T-cell (primary cell): ENCODE measurements around the gene AKR1D1. TPM values are rescaled to one million over a fixed set of nuclear protein-coding genes. Genes with fewer than 3 reads are reported as not detected.

ENCODE experiments used
- ATAC-seq, 4 experiments: fragments of 200-7000 bp in 3 of 4; fragments of 150-1000 bp in 1 of 4; cut with Tn5 transposase; replicated peaks in 1 of 4; 1 replicate in 3 of 4; 2 replicates in 1 of 4; pipeline ENCODE4 v1.10.0; 2021; ENCODE audit warnings: moderate library complexity in 3 of 4, mild to moderate bottlenecking in 2 of 4, moderate number of reproducible peaks in 1 of 4
- CTCF ChIA-PET, 2 donors: fragments of 300-600 bp; sonication (Branson Sonifier 250); formaldehyde crosslinking; loops; one replicate each; lab custom pipeline; 2022; ENCODE audit warnings: antibody characterized with exemption in 2 of 2; lab: Charles Lee
- POLR2A ChIA-PET, 2 donors: fragments of 300-600 bp; sonication (Branson Sonifier 250); formaldehyde crosslinking; loops; one replicate each; lab custom pipeline; 2022; ENCODE audit warnings: antibody characterized with exemption in 2 of 2; lab: Charles Lee
- DNase-seq, 35 experiments: peaks; one replicate each; pipeline versions ENCODE4 v3.0.0 to v3.0.0-alpha.2; 2013 to 2023
- H3K27ac ChIP-seq: one replicate; pipeline ENCODE4 v1.5.1; 2013; ENCODE audit warnings: low read length
- H3K27me3 ChIP-seq, 2 experiments: replicated peaks in 1 of 2; 1 replicate in 1 of 2; 2 replicates in 1 of 2; pipeline versions ENCODE4 v1.6.1 to v1.7.0; 2013; ENCODE audit warnings: low read length in 1 of 2, mixed read lengths in 1 of 2; ENCODE audit not compliant: control insufficient read depth in 2 of 2, insufficient read depth in 2 of 2; ENCODE audit errors: extremely low read depth in 1 of 2
- H3K36me3 ChIP-seq, 2 donors: 1 replicate in 1 of 2; 2 replicates in 1 of 2; pipeline versions ENCODE4 v1.6.1 to v1.7.0; 2013; ENCODE audit warnings: low read length in 1 of 2; ENCODE audit not compliant: control insufficient read depth in 2 of 2, insufficient read depth in 1 of 2; ENCODE audit errors: extremely low read depth in 1 of 2
- H3K4me1 ChIP-seq, 2 experiments: 1 replicate in 1 of 2; 2 replicates in 1 of 2; pipeline versions ENCODE4 v1.6.1 to v1.7.0; 2013; ENCODE audit warnings: low read length in 2 of 2, mixed read lengths in 1 of 2; ENCODE audit not compliant: insufficient read depth in 2 of 2, control insufficient read depth in 1 of 2; ENCODE audit errors: extremely low read depth in 1 of 2
- H3K4me3 ChIP-seq, 2 donors: 1 replicate in 1 of 2; 2 replicates in 1 of 2; pipeline versions ENCODE4 v1.5.1 to v1.7.0; 2013; ENCODE audit warnings: mild to moderate bottlenecking in 2 of 2, low read length in 1 of 2, moderate library complexity in 1 of 2; ENCODE audit not compliant: control insufficient read depth in 1 of 2; ENCODE audit errors: extremely low read depth in 1 of 2
- H3K9me3 ChIP-seq: 2 replicates; pipeline ENCODE4 v1.7.0; 2013
- H3K27ac Mint-ChIP-seq, 2 donors: one replicate each; pipeline ENCODE4 v1.8.0; 2020 to 2021; ENCODE audit warnings: mild to moderate bottlenecking in 2 of 2, mixed read lengths in 2 of 2
- H3K27me3 Mint-ChIP-seq, 2 donors: one replicate each; pipeline ENCODE4 v1.8.0; 2021 to 2022; ENCODE audit warnings: mixed read lengths in 2 of 2
- H3K36me3 Mint-ChIP-seq: one replicate; pipeline ENCODE4 v1.8.0; 2021; ENCODE audit warnings: mixed read lengths
- H3K4me1 Mint-ChIP-seq, 3 donors: one replicate each; pipeline ENCODE4 v1.8.0; 2020 to 2022; ENCODE audit warnings: mixed read lengths in 3 of 3, mild to moderate bottlenecking in 1 of 3
- H3K4me3 Mint-ChIP-seq, 3 donors: one replicate each; pipeline ENCODE4 v1.8.0; 2020 to 2022; ENCODE audit warnings: mild to moderate bottlenecking in 3 of 3, mixed read lengths in 3 of 3, moderate library complexity in 3 of 3
- H3K9me3 Mint-ChIP-seq, 3 donors: one replicate each; pipeline ENCODE4 v1.8.0; 2020 to 2022; ENCODE audit warnings: mixed read lengths in 3 of 3
- WGBS: methylation state at CpG from one replicate; pipeline ENCODE4 v1.1.5; 2013; ENCODE audit warnings: missing lambda C conversion rate; ENCODE audit not compliant: insufficient coverage; 5-methylcytosine and 5-hydroxymethylcytosine counted together
- total RNA-seq, 35 experiments: library from RNA in 6 of 35; stranded (reverse) in 6 of 35; fragments of 120-200 nt in 1 of 35; gene quantifications; one replicate each; pipeline versions ENCODE4 v1.2.1 to v1.2.4 and lab custom pipeline; 2013 to 2026

Gene AKR1D1
- total RNA-seq, 5 donors from 2014 or later (not counting 1 experiment from before 2014, with no cell fraction given) = 0.20 TPM; not detected in 4

DNA sequence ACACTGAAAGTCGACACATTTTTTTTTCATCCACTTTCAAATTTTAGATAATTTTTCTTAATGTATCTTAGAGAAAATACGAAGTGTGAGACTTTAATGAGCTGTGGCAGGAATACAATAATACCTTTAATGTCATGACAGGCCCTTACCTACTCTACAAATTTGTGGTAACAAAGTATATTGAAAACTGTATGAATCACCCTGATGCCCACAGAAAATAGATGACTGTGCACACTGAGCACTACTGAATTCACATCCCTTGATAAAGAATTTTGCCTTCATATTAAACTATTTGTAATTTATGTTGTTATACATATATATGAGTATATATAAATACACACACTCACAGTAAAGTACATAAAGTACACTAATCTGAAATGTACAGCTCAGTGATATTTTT lies 51.7 kb downstream of the AKR1D1 start:
- CTCF ChIA-PET = no interaction called here
- H3K4me3 Mint-ChIP-seq = no peak overlapping the region
- H3K4me1 Mint-ChIP-seq = no peaks in the 10 kb centered on the region
- WGBS = no CpG with 5 or more reads among the region's 2 CpGs
- Histone ChIP-seq H3K27me3 (no peaks in the 10 kb centered on the region), H3K4me1 (no peaks in the 10 kb centered on the region), H3K4me3 (no peak overlapping the region), H3K27ac (no peak overlapping the region), H3K9me3 (no peaks in the 10 kb centered on the region), H3K36me3 (no peaks in the 10 kb centered on the region)
- POLR2A ChIA-PET = interaction anchor here in 1 of 2 donors (0.5 kb wide), 1 partner anchor 442 kb away, joined by 5 read pairs; no protein-coding TSS in a partner anchor
- DNase-seq = no peak
- no peaks in the 10 kb centered on the region for H3K36me3 Mint-ChIP-seq
- ATAC-seq = no peak
- H3K27me3 Mint-ChIP-seq = peaks cover 0 to 1% of the 10 kb centered on the region in 2 donors
- H3K9me3 Mint-ChIP-seq = no peaks in the 10 kb centered on the region
- no peak overlapping the region for H3K27ac Mint-ChIP-seq

DNA sequence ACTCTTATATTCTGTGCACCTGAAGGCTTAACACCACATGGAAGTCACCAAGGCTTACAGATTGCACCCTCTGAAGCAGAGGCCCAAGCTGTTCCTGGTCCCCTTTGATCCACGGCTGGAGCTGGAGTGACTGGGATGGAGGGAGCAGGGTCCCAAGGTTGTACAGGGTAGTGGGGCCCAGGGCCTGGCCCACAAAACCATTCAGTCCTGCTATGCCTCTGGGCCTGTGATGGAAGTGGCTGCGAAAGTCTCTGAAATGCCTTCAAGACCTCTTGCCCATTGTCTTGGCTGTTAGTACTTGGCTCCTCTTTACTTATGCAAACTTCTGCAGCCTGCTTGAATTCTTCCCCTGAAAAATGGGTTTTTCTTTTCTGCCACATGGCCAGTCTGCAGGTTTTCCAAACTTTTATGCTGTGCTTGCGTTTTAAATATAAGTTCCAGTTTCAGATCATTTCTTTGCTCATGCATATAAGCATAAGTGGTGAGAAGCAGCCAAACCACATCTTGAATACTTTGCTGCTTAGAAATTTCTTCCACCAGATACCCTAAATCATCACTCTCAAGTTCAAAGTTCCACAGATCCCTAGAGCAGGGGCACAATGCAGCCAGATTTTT lies 53.4 kb downstream of the AKR1D1 start:
- no peaks in the 10 kb centered on the region for H3K4me1 ChIP-seq
- H3K27ac ChIP-seq = no peak overlapping the region
- peaks cover 0 to 3% of the 10 kb centered on the region in 2 donors for H3K27me3 Mint-ChIP-seq
- WGBS = 93% methylated on average over 2 of the region's 3 CpGs
- DNase-seq = no peak
- no peaks in the 10 kb centered on the region for H3K27me3 ChIP-seq
- no peaks in the 10 kb centered on the region for H3K36me3 ChIP-seq
- POLR2A ChIA-PET = no interaction called here
- H3K9me3 Mint-ChIP-seq = no peaks in the 10 kb centered on the region
- H3K4me3 Mint-ChIP-seq = no peak overlapping the region
- no peaks in the 10 kb centered on the region for H3K4me1 Mint-ChIP-seq
- H3K36me3 Mint-ChIP-seq = no peaks in the 10 kb centered on the region
- no peak for ATAC-seq
- no peaks in the 10 kb centered on the region for H3K9me3 ChIP-seq
- H3K4me3 ChIP-seq = no peak overlapping the region
- H3K27ac Mint-ChIP-seq = no peak overlapping the region
- CTCF ChIA-PET = no interaction called here

DNA sequence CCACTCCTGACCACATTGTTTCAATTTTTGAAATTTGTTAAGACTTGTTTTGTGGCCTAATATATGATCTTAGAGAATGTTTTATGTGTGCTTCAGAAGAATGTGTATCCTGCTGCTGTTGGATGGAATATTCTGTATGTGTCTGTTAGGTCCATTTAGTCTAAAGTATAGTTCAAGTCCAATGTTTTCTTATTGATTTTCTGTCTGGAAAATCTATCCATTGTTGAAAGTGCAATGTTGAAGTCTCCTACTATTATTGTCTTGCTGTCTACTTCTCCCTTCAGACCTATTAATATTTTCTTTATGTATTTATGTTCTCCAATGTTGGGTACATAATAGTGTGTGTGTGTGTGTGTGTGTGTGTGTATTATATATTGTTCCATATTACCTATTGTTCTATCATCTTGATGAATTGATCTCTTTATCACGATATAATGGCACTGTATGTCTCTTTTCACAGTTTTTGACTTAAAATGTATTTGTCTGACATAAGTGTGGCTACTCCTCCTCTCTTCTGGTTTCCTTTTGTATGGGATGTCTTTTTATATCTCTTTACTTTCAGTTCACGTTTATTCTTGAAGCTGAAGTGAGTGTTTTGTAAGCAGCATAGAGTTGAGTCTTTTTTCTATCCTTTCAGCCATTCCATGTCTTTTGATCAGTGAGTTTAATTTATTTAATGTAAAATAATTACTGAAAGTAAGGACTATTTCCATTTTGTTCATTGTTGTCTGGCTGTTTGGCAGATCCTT lies 61.3 kb downstream of the AKR1D1 start:
- ATAC-seq (no peak), DNase-seq (no peak)
- H3K27ac ChIP-seq = no peak overlapping the region
- no peaks in the 10 kb centered on the region for H3K36me3 ChIP-seq
- Mint-ChIP-seq H3K27ac (no peak overlapping the region), H3K9me3 (no peaks in the 10 kb centered on the region), H3K27me3 (peaks cover 6 to 18% of the 10 kb centered on the region in 2 donors), H3K4me3 (no peak overlapping the region), H3K4me1 (no peaks in the 10 kb centered on the region), H3K36me3 (no peaks in the 10 kb centered on the region)
- POLR2A ChIA-PET = no interaction called here
- no peaks in the 10 kb centered on the region for H3K4me1 ChIP-seq
- no peaks in the 10 kb centered on the region for H3K27me3 ChIP-seq
- CTCF ChIA-PET = no interaction called here
- H3K4me3 ChIP-seq = no peak overlapping the region
- no CpG with 5 or more reads among the region's 2 CpGs for WGBS
- no peaks in the 10 kb centered on the region for H3K9me3 ChIP-seq

DNA sequence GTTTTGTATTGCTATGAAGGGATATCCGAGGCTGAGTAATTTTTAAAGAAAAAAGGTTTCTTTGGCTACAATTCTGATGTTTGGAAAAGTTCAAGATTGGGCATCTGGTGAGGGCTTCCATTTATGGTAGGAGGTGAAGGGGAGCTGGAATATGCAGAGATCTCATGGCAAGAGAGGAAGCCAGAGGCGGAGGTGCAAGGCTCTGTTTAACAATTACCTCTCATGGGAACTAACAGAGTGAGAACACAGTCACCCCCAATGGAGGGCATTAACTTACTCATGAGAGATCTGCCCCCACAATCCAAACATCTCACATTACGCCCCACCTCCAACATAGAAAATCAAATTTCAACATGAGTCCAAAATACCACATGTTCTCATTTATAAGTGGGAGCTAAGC lies 62.0 kb downstream of the AKR1D1 start:
- Histone ChIP-seq H3K4me1 (no peaks in the 10 kb centered on the region), H3K4me3 (no peak overlapping the region), H3K27me3 (no peaks in the 10 kb centered on the region), H3K9me3 (no peaks in the 10 kb centered on the region), H3K36me3 (no peaks in the 10 kb centered on the region), H3K27ac (no peak overlapping the region)
- no peaks in the 10 kb centered on the region for H3K9me3 Mint-ChIP-seq
- 100% methylated on average over 1 of the region's 3 CpGs for WGBS
- no peaks in the 10 kb centered on the region for H3K36me3 Mint-ChIP-seq
- H3K27me3 Mint-ChIP-seq = peaks cover 6 to 15% of the 10 kb centered on the region in 2 donors
- no peak overlapping the region for H3K4me3 Mint-ChIP-seq
- DNase-seq (no peak), ATAC-seq (no peak)
- ChIA-PET CTCF (no interaction called here), POLR2A (interaction anchor here in 1 of 2 donors (0.6 kb wide), 1 partner anchor 77 kb away, joined by 3 read pairs; no protein-coding TSS in a partner anchor)
- H3K4me1 Mint-ChIP-seq = no peaks in the 10 kb centered on the region
- H3K27ac Mint-ChIP-seq = no peak overlapping the region

- no peaks in the 10 kb centered on the region for H3K36me3 ChIP-seq
- Mint-ChIP-seq H3K4me3 (no peak overlapping the region), H3K27ac (no peak overlapping the region), H3K36me3 (no peaks in the 10 kb centered on the region), H3K9me3 (no peaks in the 10 kb centered on the region), H3K4me1 (peaks cover 7 to 8% (median 7%) of the 10 kb centered on the region in 3 donors), H3K27me3 (peaks cover 24 to 26% of the 10 kb centered on the region in 2 donors)
- ATAC-seq (no peak), DNase-seq (no peak)
- no peak overlapping the region for H3K27ac ChIP-seq
- H3K9me3 ChIP-seq = no peaks in the 10 kb centered on the region
- H3K4me1 ChIP-seq = peaks cover 0 to 2% of the 10 kb centered on the region in 2 experiments
- ChIA-PET CTCF (no interaction called here), POLR2A (interaction anchor here in 1 of 2 donors (0.7 kb wide), 1 partner anchor 353 kb away, joined by 3 read pairs; no protein-coding TSS in a partner anchor)
- no peak overlapping the region for H3K4me3 ChIP-seq
- H3K27me3 ChIP-seq = peaks cover 0 to 14% of the 10 kb centered on the region in 2 experiments
These were observed 66.4 kb downstream of the AKR1D1 start for GRCh38 chr7:138142583-138143201.

GRCh38 chr7:138144958-138145357 lies 68.7 kb downstream of the AKR1D1 start:
- Mint-ChIP-seq H3K27me3 (peaks cover 18 to 20% of the 10 kb centered on the region in 2 donors), H3K4me1 (peaks cover 7 to 8% (median 7%) of the 10 kb centered on the region in 3 donors), H3K9me3 (no peaks in the 10 kb centered on the region), H3K4me3 (no peak overlapping the region), H3K36me3 (no peaks in the 10 kb centered on the region), H3K27ac (no peak overlapping the region)
- ChIA-PET CTCF (interaction anchor here in 1 of 2 donors (0.5 kb wide), 2 partner anchors 9 to 63 kb away, joined by 3 read pairs; no protein-coding TSS in a partner anchor), POLR2A (interaction anchor here in 1 of 2 donors (0.6 kb wide), 1 partner anchor 137 kb away, joined by 6 read pairs; no protein-coding TSS in a partner anchor)
- H3K9me3 ChIP-seq = no peaks in the 10 kb centered on the region
- H3K4me1 ChIP-seq = peaks cover 0 to 2% of the 10 kb centered on the region in 2 experiments
- H3K4me3 ChIP-seq = no peak overlapping the region
- H3K27ac ChIP-seq = no peak overlapping the region
- WGBS = no CpG with 5 or more reads among the region's 2 CpGs
- H3K36me3 ChIP-seq = no peaks in the 10 kb centered on the region
- peaks cover 0 to 21% of the 10 kb centered on the region in 2 experiments for H3K27me3 ChIP-seq
- ATAC-seq = no peak
- DNase-seq = no peak
